ENCODE data around the gene ARHGAP21.

The ARHGAP21 gene

DNA sequence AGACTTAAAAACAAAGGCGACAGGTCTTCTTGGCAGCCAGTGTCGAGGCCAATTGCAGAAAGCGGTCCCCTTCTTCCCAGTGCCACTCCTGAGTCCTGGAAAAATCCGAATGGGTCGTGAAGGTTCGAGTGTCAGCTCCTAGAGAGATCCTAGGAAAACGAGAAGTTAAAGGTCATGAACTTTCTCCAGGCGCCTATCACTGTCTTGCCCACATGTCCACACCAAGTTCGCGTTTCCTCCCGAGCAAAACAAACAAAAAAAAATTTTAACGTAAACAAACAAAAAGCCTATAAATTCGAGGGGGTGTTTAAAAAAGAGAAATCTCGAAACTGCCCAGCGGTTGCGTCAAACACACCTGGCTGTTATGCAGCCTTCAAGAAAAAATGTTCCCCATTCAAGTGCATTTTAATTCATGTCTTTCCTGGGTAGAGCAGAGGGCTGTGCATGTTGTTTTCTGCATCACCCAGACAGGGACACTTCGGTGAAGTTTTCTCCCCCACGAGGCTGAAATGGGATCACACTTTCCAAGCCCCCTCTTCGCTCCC lies 1.5 kb downstream of the ARHGAP21 start:
- no peak for DNase-seq

DNA sequence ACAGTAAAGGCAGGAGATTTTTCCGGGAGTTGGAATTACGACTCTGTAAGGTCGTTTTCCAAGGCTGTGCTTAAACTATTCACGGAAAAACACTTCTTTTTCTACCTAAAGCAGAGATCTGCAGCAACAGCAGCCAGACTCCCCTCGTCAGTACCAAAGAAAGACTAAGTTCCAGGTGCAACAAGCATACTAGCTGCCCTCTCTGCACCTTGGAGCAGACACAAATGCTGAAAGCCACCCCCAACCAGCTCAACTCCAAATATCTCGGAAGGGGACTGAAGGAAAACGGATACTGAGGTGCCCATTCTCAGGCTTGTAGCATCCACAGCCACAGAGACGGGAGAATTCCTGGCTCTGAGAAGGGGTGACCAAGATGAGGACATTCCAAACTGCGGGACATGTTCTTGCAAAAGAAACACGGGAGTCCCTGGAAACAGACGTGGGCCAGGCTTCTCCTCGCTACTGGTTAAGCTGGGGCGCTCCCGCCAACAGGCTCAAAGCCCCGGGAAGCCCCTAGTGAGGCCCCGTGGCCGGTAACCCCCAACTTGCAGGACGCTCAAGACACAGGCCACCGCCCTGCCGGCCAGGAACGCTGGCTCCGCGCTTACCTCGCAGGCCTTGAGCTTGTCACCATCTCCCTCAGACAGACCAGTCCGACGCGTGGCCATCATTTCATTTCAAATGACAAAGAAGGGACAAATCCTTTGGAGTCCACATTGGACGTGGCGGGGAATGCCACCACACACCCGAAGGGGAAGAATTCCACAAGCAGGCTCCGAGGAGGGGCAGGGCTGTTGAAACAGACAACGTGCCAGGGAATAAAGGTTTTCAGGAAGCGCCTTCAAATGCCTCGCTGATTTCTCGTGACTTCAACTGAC lies 2.2 kb downstream of the ARHGAP21 start:
- peak in 1 of 2 experiments; percentile 7 for DNase-seq

- DNase-seq = peak in 1 of 2 experiments; percentile 5
Measured at GRCh38 chr10:24720096-24720495, 3.6 kb downstream of the ARHGAP21 start.

DNA sequence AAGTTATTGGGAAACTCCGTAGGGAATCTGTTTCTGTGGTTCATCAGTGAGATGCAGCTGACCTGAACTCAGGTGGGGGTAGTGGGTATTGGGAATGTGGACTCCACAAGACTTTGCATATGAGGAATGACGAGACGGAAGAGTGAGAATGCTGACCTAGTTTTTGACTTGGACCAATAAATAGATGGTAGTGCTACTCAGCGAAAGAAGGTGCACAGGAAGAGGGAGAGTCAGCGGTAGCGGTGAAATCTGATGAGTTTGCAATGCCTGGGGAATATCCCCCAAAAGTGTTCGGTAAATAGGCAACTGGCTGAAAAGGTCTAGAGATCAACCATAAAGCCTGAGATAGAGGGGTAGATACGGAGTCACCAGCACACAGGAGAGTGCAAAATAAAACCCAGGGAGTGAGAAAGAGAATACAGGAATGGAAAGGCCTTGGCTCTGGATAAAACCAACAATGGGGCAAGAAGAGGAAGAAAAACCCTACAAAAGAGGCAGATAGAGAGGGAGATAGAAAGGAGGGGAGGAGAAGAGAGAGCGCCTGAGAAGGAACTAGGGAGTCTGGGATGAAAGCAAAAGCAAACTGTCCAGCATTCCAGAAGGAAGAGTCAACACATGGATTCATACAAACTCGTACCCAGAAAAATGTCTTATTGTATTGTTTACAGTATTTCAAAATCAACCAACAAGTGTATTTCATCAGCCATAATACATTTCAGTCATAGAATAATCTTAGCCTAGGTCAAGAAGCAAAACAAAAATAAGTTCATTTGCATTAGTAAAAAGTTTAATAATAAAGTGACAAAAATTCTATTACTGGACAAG lies 5.4 kb downstream of the ARHGAP21 start:
- DNase-seq = no peak

DNA sequence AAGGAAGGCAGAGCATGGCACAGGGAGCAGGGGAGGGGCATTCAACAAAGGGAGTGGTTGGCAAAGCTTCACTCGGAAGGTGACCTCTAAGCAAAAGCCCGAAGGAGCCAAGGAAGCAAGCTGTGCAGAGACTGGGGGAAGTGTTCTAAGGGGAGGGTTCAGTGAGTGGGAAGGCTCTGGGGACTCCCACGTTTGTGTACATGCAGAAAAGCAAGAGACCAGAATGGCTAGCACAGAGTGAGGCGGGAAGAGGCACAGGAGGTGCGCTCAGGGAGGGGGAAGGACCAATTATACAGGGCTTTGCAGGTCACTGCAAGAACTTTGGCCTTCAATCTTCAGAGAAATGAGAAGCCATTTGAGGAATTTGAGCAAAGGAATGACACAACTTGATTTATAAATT lies 7.4 kb downstream of the ARHGAP21 start:
- no peak for DNase-seq

DNA sequence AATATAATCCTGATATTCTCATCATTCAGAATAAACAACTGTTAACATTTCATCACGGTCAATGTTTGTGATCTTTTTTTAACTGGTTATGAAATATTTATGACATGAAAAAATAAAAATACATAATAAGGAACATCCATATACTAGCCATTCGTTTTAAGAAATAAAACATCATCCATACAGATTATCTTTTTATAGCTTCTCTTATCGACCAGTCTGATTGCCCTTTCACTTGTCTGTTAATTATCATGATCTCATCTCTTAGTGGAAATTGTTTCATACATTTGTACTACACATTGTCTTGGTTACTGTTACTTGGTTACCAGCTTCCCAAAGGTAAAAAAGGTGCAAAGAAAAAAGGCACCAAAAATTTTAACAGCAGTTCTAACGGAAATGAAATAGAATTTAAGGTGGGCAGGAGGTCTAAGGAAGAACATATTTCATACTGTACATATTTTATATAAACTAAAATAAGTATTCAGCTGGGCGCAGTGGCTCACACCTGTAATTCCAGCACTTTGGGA lies 8.4 kb downstream of the ARHGAP21 start:
- DNase-seq = no peak

GRCh38 chr10:24713086-24713485 lies 10.6 kb downstream of the ARHGAP21 start:
- DNase-seq = no peak

- DNase-seq = no peak
Measured at GRCh38 chr10:24711465-24711864, 12.2 kb downstream of the ARHGAP21 start.

- DNase-seq = no peak
Measured at GRCh38 chr10:24708081-24708480, 15.6 kb downstream of the ARHGAP21 start.

- no peak for DNase-seq
Measured at GRCh38 chr10:24707445-24707844, 16.2 kb downstream of the ARHGAP21 start.

GRCh38 chr10:24706479-24707118 lies 17.1 kb downstream of the ARHGAP21 start:
- DNase-seq = peak in 1 of 2 experiments; percentile 20

DNA sequence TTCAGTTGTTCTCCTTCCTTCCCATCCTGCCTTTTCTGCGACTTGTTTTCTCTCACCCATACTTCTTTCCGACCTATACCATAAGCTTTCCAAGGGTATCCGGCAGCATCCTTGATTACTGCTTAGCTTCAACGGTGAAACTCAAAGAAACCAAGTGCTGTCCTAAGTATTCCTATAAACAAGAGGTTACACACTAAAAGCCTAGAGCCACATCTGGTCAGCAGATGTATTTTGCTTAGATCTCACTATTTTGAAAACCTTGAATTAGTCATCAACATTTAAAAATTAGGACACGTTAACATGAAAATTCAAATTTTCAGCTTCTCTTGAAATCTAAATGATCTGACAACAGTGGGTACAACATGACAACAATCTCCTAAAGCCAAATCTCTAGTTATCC lies 20.0 kb downstream of the ARHGAP21 start:
- no peak for DNase-seq

DNA sequence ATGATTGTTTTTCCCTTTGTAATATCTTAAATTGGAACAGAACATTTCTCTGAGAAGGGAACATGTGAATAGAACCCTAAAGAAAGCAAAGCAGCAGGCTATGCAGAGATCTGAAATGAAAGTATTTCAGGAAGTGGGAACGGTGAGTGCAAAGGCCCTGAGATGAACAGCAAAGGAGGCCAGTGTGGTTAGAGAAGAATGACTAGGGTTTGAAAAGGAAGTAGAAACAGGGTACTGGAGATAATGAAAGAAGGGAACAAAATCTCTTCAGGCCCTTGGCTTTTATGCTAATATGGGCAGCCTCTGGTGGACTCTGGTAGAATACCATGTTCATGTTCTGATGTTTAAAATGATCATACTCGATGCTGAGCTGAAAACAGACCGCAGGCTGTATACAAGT lies 22.2 kb downstream of the ARHGAP21 start:
- no peak for DNase-seq

DNA sequence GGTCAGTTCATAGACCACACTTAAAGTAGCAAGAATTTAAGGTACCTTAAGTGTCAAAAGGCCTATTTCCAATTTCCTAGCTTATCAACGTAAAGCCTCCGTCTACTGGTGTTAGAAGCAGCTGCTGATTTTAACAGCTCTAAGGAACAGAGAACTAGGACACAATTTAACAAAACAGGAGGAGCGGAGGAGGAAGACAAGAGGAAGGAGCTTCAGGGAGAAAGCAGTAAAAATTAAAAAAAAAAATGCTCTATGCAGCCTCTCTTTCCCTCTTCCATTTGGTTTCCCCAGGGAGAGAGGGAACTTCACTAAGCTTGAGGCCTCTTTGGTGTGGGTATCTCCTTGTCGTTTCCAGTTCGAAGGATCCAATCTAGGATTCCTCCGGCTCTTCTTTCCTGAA lies 22.7 kb downstream of the ARHGAP21 start:
- no peak for DNase-seq

DNA sequence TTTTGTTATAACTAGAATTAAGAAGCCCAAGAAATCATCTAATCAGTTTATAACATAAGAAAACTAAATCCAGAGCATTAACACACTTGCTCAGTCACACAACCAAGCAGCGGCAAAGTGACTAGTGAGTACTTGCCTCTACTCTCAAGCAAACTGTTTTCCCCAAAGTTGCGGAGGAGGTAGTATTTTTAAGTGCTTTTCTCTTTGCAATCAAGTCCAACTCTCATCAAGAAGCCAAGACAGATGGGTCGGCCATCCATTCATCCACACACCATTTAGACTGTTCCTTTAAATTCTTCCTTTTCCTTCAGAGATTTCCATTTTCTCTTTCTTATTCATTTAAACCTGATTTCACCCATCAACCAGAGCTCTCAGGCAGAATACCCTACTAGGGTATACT lies 25.4 kb downstream of the ARHGAP21 start:
- no peak for DNase-seq

DNA sequence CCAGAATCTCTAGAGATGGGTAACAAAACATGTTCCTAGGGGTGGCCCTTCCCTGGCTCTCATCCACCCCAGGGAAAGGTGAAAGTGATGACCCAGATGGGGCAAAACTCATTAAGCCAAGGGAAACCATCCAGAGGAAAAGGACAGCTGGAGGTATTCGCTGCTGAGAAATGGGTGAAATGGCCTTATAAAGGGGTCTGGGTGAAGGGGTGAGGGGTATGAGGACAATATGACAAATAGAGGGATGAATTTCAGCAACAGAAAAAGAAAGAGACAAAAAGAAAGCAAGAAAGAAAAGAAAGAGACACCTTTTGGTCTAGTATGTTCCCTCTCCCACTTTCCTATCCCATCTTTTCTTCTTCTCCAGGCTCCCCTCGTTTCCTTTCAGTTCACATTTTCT lies 26.6 kb downstream of the ARHGAP21 start:
- no peak for DNase-seq

DNA sequence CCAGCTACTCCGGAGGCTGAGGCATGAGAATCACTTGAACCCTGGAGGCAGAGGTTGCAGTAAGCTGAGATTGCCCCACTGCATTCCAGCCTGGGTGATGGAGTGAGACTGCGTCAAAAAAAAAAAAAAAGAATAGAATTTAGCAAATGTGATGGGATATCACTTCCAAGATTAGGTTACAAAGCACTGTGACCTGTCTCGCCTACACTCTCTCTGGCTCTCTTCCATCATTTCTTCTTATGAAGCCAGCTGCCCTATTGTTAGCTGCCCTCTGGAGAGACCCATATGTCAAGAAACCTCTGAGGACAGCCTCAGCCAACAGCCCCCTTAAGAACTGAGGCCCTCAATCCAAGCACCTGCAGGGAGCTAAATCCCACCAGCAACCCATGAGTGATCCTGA lies 28.2 kb downstream of the ARHGAP21 start:
- DNase-seq = no peak

- DNase-seq = no peak
Measured at GRCh38 chr10:24694086-24694485, 29.6 kb downstream of the ARHGAP21 start.

DNA sequence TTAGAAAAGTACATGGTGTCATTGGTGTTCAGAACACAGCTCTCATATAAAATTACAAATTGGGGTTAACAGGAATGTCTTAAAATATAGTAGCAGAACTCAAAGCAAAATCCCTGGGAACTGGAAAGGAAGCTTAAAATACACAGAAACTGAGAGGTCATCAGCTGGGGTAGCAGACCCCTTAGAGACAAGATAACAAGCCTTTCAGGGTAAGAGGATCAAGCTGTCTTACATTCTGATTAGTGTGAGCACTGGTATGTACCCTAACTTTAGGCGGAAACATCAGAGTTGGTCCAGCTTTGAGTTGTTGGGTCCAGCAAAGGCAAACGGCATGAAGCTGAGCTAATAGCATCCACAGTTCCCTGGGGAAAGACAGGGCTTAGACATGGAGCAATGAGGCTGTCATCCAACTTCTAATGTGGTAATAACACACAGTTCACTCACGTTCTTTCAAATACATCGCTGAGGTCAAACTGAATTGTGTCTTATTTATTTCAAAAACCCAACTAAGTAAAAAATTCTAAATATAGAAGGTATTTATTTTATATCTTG lies 32.6 kb downstream of the ARHGAP21 start:
- no peak for DNase-seq

- DNase-seq = no peak
Measured at GRCh38 chr10:24685958-24686540, 37.6 kb downstream of the ARHGAP21 start.

GRCh38 chr10:24683554-24683953 lies 40.1 kb downstream of the ARHGAP21 start:
- DNase-seq = no peak

DNA sequence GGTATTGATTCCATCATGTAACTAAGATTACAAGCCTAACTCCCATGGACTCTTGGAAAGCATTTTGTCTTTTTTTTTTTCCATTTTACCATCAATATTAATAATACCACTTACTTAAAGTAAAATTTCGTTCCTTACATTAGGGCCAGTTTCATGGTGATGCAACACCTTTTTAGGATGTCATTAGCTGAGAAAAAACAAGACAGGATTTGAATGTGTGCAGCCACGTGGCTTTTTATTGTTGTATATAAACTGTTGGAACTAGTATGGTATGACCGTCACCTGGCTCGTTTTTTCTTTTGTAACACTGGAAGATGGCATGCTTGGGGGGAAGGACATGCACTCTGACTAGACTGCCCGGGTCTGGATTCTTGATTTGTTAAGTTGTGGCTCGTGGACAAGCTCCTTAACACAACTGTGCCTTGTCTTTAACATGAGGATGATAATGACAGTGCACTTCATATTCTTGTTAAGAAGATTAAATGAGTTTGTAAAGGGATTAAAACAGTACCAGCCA lies 42.1 kb downstream of the ARHGAP21 start:
- no peak for DNase-seq
